Left ventricle myocardium inferior (tissue), 1 donor: Measurements from ENCODE around the gene ATP11A. TPM values are rescaled to one million over a fixed set of nuclear protein-coding genes. Genes with fewer than 3 reads are reported as not detected.

Experiments
- DNase-seq: peaks from one replicate; pipeline ENCODE4 v3.0.0-alpha.2; 2020
- H3K27ac ChIP-seq: fragments of 200-600 bp; replicated peaks from 2 replicates; pipeline ENCODE4 v1.8.0; 2021
- H3K27me3 ChIP-seq: fragments of 200-600 bp; 2 replicates; pipeline ENCODE4 v1.8.0; 2021; ENCODE audit warnings: low read depth
- H3K36me3 ChIP-seq: fragments of 200-600 bp; 2 replicates; pipeline ENCODE4 v1.8.0; 2021
- H3K4me1 ChIP-seq: fragments of 200-600 bp; 2 replicates; pipeline ENCODE4 v1.8.0; 2021
- H3K4me3 ChIP-seq: fragments of 200-600 bp; 2 replicates; pipeline ENCODE4 v1.8.0; 2021; ENCODE audit warnings: mild to moderate bottlenecking, moderate library complexity
- H3K9me3 ChIP-seq: fragments of 200-600 bp; replicated peaks from 2 replicates; pipeline ENCODE4 v1.8.0; 2021
- intact Hi-C: fragments of 100-400 bp; cut with micrococcal nuclease; formaldehyde crosslinking; loops from one replicate; pipeline ENCODE4 v1.11.0; 2022
- total RNA-seq: library from RNA; stranded (reverse); fragmentation: NEBNext Ultra II Directional; extraction: Animal tissue kit (Norgen Biotek cat#: 25700); gene quantifications from one replicate; pipeline ENCODE4 v1.2.1, GENCODE V29; 2021
- TF ChIP-seq, protein P1 (sequence below): fragments of 200-600 bp; IDR thresholded peaks from 2 replicates; pipeline ENCODE4 v1.8.0; 2021; ENCODE audit warnings: antibody characterized with exemption, mild to moderate bottlenecking, borderline replicate concordance
- donor health status: DM: no; HTN: yes; CAD: no; lungs with severe emphysema.

The ATP11A gene
- total RNA-seq, 1 donor from 2014 or later, result 106 TPM

DNA sequence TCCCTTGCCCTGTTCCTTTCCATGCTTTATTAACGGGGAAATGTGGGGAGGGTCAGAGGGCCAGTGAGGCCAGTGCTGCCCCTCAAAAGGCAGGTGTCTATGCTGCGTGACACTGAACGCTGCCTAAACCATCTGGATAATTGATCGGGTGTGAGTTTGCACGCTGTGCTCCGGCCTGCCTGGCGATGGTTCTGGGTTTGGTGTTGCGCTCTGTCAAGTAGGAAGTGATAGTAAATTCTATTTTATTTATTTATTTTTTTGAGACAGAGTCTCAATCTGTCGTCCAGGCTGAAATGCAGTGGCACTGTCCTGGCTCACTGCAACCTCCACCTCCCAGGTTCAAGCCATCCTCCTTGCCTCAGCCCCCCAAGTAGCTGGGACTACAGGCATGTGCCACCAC, 86.5 kb downstream of the ATP11A start:
- H3K4me3 ChIP-seq, result no peak overlapping the region
- intact Hi-C loops, result no loop called here
- no peak overlapping the region for H3K27ac ChIP-seq
- H3K27me3 ChIP-seq, result no peaks in the 10 kb centered on the region
- H3K36me3 ChIP-seq, result no peaks in the 10 kb centered on the region
- peaks cover 73% of the 10 kb centered on the region for H3K4me1 ChIP-seq
- no peaks in the 10 kb centered on the region for H3K9me3 ChIP-seq
- TF ChIP-seq, protein P1, sequence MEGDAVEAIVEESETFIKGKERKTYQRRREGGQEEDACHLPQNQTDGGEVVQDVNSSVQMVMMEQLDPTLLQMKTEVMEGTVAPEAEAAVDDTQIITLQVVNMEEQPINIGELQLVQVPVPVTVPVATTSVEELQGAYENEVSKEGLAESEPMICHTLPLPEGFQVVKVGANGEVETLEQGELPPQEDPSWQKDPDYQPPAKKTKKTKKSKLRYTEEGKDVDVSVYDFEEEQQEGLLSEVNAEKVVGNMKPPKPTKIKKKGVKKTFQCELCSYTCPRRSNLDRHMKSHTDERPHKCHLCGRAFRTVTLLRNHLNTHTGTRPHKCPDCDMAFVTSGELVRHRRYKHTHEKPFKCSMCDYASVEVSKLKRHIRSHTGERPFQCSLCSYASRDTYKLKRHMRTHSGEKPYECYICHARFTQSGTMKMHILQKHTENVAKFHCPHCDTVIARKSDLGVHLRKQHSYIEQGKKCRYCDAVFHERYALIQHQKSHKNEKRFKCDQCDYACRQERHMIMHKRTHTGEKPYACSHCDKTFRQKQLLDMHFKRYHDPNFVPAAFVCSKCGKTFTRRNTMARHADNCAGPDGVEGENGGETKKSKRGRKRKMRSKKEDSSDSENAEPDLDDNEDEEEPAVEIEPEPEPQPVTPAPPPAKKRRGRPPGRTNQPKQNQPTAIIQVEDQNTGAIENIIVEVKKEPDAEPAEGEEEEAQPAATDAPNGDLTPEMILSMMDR, result no peak
- DNase-seq, result no peak

DNA sequence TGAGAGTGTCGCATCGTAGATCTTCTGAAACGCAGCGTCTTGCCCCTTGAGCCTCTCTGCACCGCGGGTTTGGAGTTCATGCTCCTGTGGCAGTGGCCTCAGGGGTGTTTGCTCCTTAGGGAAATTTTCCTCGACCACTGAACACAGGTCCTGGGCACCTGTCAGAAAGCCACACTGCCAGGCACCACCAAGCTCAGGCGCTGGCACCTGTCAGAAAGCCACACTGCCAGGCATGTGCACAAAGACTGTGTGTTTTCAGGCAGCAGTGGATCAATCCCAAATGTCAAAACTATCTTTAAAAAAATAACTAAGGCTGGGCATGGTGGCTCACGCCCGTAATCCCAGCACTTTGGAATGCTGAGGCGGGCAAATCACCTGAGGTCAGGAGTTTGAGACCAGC, 87.1 kb downstream of the ATP11A start:
- H3K27ac ChIP-seq, result no peak overlapping the region
- intact Hi-C loops, result no loop called here
- no peaks in the 10 kb centered on the region for H3K27me3 ChIP-seq
- TF ChIP-seq, protein P1, result no peak
- no peaks in the 10 kb centered on the region for H3K36me3 ChIP-seq
- H3K4me3 ChIP-seq, result no peak overlapping the region
- DNase-seq, result no peak
- peaks cover 73% of the 10 kb centered on the region for H3K4me1 ChIP-seq
- no peaks in the 10 kb centered on the region for H3K9me3 ChIP-seq

- no peak overlapping the region for H3K4me3 ChIP-seq
- peaks cover 73% of the 10 kb centered on the region for H3K4me1 ChIP-seq
- intact Hi-C loops, result no loop called here
- DNase-seq, result no peak
- H3K27ac ChIP-seq, result no peak overlapping the region
- TF ChIP-seq, protein P1, result no peak
- H3K9me3 ChIP-seq, result no peaks in the 10 kb centered on the region
- no peaks in the 10 kb centered on the region for H3K36me3 ChIP-seq
- no peaks in the 10 kb centered on the region for H3K27me3 ChIP-seq
Observed at GRCh38 chr13:112777637-112778406, 88.0 kb downstream of the ATP11A start.

DNA sequence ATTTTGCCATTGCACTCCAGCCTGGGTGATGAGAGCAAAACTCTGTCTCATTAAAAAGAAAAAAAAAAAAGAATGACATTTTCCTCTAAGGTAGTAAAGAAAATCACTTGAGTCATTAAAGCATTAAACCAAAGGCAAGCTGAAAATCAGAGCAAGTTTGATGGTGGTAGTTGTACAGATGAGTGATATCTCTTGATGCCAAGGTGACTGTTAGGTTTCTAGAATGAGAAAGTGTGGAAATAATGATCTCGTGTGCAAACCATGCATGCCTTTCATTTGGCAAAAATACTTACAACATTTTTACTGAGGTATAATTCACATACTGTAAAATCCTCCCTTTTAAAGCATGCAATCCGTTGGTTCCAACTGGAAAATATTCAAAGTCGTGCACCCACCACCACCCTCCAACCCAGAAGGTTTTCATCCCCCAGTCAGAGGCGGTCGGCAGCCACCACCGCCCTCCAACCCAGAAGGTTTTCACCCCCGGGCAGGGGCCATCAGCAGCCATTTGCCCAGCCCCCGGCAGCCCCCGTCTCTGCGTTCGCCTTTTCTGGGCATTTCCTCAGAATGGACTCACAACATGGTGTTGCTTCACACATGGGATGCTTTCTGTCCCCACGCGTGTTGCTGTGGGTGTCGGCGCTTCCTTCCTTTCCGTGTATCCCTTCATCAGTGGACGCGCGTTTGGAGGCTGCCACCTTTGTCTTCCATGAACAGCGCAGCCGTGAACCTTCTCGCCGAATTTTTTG, 90.2 kb downstream of the ATP11A start:
- DNase-seq, result no peak
- intact Hi-C loops, result no loop called here

GRCh38 chr13:112781287-112781686, 91.4 kb downstream of the ATP11A start:
- Histone ChIP-seq H3K27ac (peak overlapping the region; percentile 74), H3K4me1 (peaks cover 57% of the 10 kb centered on the region)

More for the DNA sequence above, 90.2 kb downstream of the ATP11A start:
- no peaks in the 10 kb centered on the region for H3K27me3 ChIP-seq
- no peak overlapping the region for H3K27ac ChIP-seq
- H3K4me1 ChIP-seq, result peaks cover 65% of the 10 kb centered on the region
- TF ChIP-seq, protein P1, result no peak
- no peak overlapping the region for H3K4me3 ChIP-seq
- H3K9me3 ChIP-seq, result no peaks in the 10 kb centered on the region
- H3K36me3 ChIP-seq, result peaks cover 3% of the 10 kb centered on the region

More at GRCh38 chr13:112781287-112781686, 91.4 kb downstream of the ATP11A start:
- Histone ChIP-seq H3K36me3 (peaks cover 12% of the 10 kb centered on the region), H3K9me3 (no peaks in the 10 kb centered on the region), H3K27me3 (no peaks in the 10 kb centered on the region), H3K4me3 (no peak overlapping the region)
- intact Hi-C loops, result no loop called here
- DNase-seq, result no peak
- TF ChIP-seq, protein P1, result no peak
